ENCODE measurements around the gene RNF113B.

RNF113B gene

GRCh38 chr13:98214008-98214643, 37.1 kb upstream of the RNF113B start:
- no peaks in the 10 kb centered on the region for H3K9me2 ChIP-seq (replicated peaks; ENCODE audit: control insufficient read depth, low read length)
- no peaks in the 10 kb centered on the region for H3K9me3 ChIP-seq (ENCODE audit: control insufficient read depth, insufficient read depth, low read length)
- no peak overlapping the region for H3K4me2 ChIP-seq (ENCODE audit: low read length)
- no peaks in the 10 kb centered on the region for H3K36me3 ChIP-seq (ENCODE audit: control insufficient read depth, low read length)
- H3F3A ChIP-seq (ENCODE audit: control insufficient read depth, insufficient read depth) = no peaks in the 10 kb centered on the region
- H3K4me3 ChIP-seq (ENCODE audit: low read length) = no peak overlapping the region
- H3K27ac ChIP-seq (ENCODE audit: low read depth, low read length) = no peak overlapping the region
- no peaks in the 10 kb centered on the region for H3K79me2 ChIP-seq (ENCODE audit: control insufficient read depth, low read length)
- no peak for TF ChIP-seq CTCF (IDR thresholded peaks at IDR 0.05; ENCODE audit: low read depth, low read length, poor library complexity, severe bottlenecking)
- TF ChIP-seq EZH2phosphoT487 (IDR thresholded peaks at IDR 0.05; ENCODE audit: borderline replicate concordance, low read length) = no peak
- no peaks in the 10 kb centered on the region for H3K27me3 ChIP-seq (ENCODE audit: control insufficient read depth, low read length)
- no peaks in the 10 kb centered on the region for H4K20me1 ChIP-seq (ENCODE audit: control insufficient read depth, insufficient read depth, low read depth, low read length)
- H3K4me1 ChIP-seq (ENCODE audit: control insufficient read depth, low read length) = no peaks in the 10 kb centered on the region

GRCh38 chr13:98213354-98213753, 36.3 kb upstream of the RNF113B start:
- no peaks in the 10 kb centered on the region for H3K36me3 ChIP-seq (ENCODE audit: control insufficient read depth, low read length)
- H3K4me1 ChIP-seq (ENCODE audit: control insufficient read depth, low read length) = no peaks in the 10 kb centered on the region
- no peak overlapping the region for H3K4me2 ChIP-seq (ENCODE audit: low read length)
- H4K20me1 ChIP-seq (ENCODE audit: control insufficient read depth, insufficient read depth, low read depth, low read length) = no peaks in the 10 kb centered on the region
- no peak overlapping the region for H3K27ac ChIP-seq (ENCODE audit: low read depth, low read length)
- TF ChIP-seq CTCF (IDR thresholded peaks at IDR 0.05; ENCODE audit: low read depth, low read length, poor library complexity, severe bottlenecking) = no peak
- no peak for TF ChIP-seq EZH2phosphoT487 (IDR thresholded peaks at IDR 0.05; ENCODE audit: borderline replicate concordance, low read length)
- H3K4me3 ChIP-seq (ENCODE audit: low read length) = no peak overlapping the region
- no peaks in the 10 kb centered on the region for H3K9me3 ChIP-seq (ENCODE audit: control insufficient read depth, insufficient read depth, low read length)
- no peaks in the 10 kb centered on the region for H3K9me2 ChIP-seq (replicated peaks; ENCODE audit: control insufficient read depth, low read length)
- no peaks in the 10 kb centered on the region for H3K79me2 ChIP-seq (ENCODE audit: control insufficient read depth, low read length)
- H3F3A ChIP-seq (ENCODE audit: control insufficient read depth, insufficient read depth) = no peaks in the 10 kb centered on the region
- H3K27me3 ChIP-seq (ENCODE audit: control insufficient read depth, low read length) = no peaks in the 10 kb centered on the region

- H4K20me1 ChIP-seq (ENCODE audit: control insufficient read depth, insufficient read depth, low read depth, low read length) = no peaks in the 10 kb centered on the region
- no peaks in the 10 kb centered on the region for H3K4me1 ChIP-seq (ENCODE audit: control insufficient read depth, low read length)
- H3K27me3 ChIP-seq (ENCODE audit: control insufficient read depth, low read length) = no peaks in the 10 kb centered on the region
- H3K9me3 ChIP-seq (ENCODE audit: control insufficient read depth, insufficient read depth, low read length) = no peaks in the 10 kb centered on the region
- H3K36me3 ChIP-seq (ENCODE audit: control insufficient read depth, low read length) = no peaks in the 10 kb centered on the region
- no peaks in the 10 kb centered on the region for H3K79me2 ChIP-seq (ENCODE audit: control insufficient read depth, low read length)
- H3K4me3 ChIP-seq (ENCODE audit: low read length) = no peak overlapping the region
- H3F3A ChIP-seq (ENCODE audit: control insufficient read depth, insufficient read depth) = no peaks in the 10 kb centered on the region
- H3K4me2 ChIP-seq (ENCODE audit: low read length) = no peak overlapping the region
- no peaks in the 10 kb centered on the region for H3K9me2 ChIP-seq (replicated peaks; ENCODE audit: control insufficient read depth, low read length)
- TF ChIP-seq EZH2phosphoT487 (IDR thresholded peaks at IDR 0.05; ENCODE audit: borderline replicate concordance, low read length) (no peak), CTCF (IDR thresholded peaks at IDR 0.05; ENCODE audit: low read depth, low read length, poor library complexity, severe bottlenecking) (no peak)
- H3K27ac ChIP-seq (ENCODE audit: low read depth, low read length) = no peak overlapping the region
Measured at GRCh38 chr13:98212763-98213162, 35.7 kb upstream of the RNF113B start.

Measured in DOHH2 (cell line).